ENCODE results near the gene FOXC1.

Gene FOXC1

GRCh38 chr6:1645466-1646185, 35.9 kb downstream of the FOXC1 start:
- DNase-seq = no peak

DNA sequence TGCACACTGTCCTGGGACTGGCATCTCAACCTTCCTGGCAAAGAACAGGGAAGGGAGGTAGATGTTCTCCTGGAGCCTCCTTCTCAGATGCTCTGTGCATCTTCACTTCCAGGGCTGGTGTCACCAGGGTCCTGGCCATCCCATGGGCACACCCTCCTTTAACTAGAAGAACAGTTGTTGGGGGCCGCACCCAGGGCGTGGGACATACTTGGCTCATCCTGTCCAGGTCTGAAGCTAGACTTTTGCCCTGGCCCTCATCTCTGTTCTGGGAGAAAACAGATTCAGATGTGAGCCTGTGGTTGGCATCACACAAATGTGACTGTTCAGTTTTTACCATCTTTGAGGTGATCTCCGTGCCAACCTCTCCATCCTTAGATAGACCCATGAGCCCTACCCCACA, 41.6 kb downstream of the FOXC1 start:
- no peak for DNase-seq

DNA sequence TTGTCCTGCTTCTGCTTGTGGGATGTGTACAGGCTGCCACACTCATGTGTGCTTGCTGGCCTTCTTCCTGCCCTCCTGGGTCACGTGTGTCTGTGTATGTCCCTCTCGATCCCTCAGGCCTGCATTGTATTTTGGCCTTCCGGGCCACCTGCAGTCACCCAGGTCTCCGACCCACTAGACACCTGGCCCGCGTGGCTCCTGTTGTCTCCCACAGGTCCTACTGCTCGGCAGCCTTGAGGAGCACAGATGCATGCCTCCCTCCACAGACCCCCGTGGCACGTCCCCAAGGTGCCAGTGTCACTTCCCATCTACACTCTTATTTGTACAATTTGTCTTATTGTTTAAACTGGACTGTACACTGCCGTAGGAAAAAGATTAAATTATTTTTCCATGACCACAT, 43.1 kb downstream of the FOXC1 start:
- DNase-seq = no peak

DNA sequence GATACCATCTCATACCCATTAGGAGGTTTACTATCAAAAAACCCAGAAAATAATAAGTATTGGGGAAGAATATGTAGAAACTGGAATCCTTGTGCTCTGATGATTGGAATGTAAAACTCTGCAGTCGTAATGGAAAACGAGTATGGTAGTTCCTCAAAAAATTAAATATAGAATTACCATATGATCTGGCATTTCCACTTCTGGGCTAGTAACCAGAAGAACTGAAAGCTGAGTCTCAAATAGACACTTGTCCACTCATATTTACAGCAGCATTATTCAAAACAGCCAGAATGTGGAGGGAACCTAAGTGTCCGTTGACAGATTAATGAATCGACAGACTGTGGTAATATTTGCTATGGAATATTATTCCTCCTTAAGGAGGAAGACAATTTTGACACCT, 44.3 kb downstream of the FOXC1 start:
- DNase-seq = no peak

- DNase-seq = no peak
Observed at GRCh38 chr6:1657116-1657770, 47.5 kb downstream of the FOXC1 start.

GRCh38 chr6:1657771-1658165, 48.1 kb downstream of the FOXC1 start:
- no peak for DNase-seq

DNA sequence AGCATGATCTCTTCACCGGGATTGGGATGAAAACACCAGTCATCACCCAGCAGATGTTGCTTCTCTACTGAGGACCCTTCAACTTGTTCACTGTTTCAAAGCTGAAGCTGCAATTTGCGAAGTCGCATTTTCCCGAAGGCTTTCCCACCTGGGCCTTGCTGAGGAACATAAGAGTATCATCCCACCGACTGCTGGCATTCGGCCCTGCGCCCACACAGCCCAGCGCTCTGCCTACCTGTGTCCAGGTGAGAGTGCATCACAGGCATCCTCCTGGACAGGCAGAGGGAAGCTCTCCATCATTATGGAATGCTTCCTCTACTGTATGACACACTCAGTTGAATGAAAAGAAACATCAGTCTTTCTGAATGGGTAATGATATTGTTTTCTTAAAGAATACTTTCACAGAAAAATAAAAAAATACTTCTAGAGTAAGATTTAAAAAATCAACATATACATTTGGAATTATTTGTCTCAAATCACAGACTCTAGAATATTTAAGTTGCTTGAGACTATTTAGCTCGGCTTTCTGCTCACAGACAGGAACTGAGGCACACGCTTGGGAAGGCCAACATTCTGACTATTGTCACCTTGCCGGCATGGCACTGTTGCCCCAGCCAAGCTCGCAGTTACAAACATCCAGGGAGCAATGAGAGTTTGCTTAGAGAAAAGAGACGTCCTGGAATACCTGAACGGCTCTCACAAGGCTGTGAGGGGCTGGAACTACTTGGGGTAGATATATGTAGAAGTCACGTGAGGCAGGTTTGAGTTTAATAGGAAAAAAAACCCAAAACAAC, 48.7 kb downstream of the FOXC1 start:
- DNase-seq = no peak

GRCh38 chr6:1659816-1660215, 50.1 kb downstream of the FOXC1 start:
- no peak for DNase-seq

- DNase-seq = no peak
Observed at GRCh38 chr6:1662534-1662933, 52.8 kb downstream of the FOXC1 start.

All from stimulated activated CD4-positive, alpha-beta T cell treated with anti-CD3 and anti-CD28 coated beads, Interleukin-4, amount 100 ng/mL, for 24 hours (primary cell).